HEK293 (cell line): ENCODE results near the gene PRDX2.

Experiments used
- CTCF ChIA-PET: fragments of 350-600 bp; formaldehyde crosslinking; extraction: SDS; loops from one replicate; lab custom pipeline; 2021; ENCODE audit warnings: antibody characterized with exemption; lab: Yijun Ruan, JAX
- POLR2A ChIA-PET: fragments of 300-600 bp; formaldehyde crosslinking; extraction: SDS; loops from one replicate; lab custom pipeline; 2020; ENCODE audit warnings: antibody characterized with exemption, inconsistent platforms; lab: Yijun Ruan, JAX
- H3K27ac ChIP-seq: fragments of 200-500 bp; sonication (Bioruptor generic); 2 replicates; pipeline ENCODE4 v1.5.1; 2014; ENCODE audit warnings: low read depth, low read length, control low read depth, inconsistent platforms; ENCODE audit errors: extremely low read depth
- H3K36me3 ChIP-seq, 2 experiments: fragments of 200-500 bp in 1 of 2; sonication (Bioruptor generic) in 1 of 2; 1 replicate in 1 of 2; 2 replicates in 1 of 2; pipeline ENCODE4 v1.5.1; 2014 to 2017; ENCODE audit warnings: inconsistent platforms in 2 of 2, low read length in 2 of 2; ENCODE audit not compliant: control insufficient read depth in 2 of 2, insufficient read depth in 1 of 2
- H3K4me1 ChIP-seq: fragments of 200-500 bp; sonication (Bioruptor generic); 2 replicates; pipeline ENCODE4 v1.5.1; 2014; ENCODE audit warnings: mild to moderate bottlenecking, low read length, inconsistent platforms; ENCODE audit not compliant: control insufficient read depth, insufficient read depth
- H3K4me3 ChIP-seq: 2 replicates; pipeline ENCODE4 v1.5.1; 2011; ENCODE audit warnings: low read depth, mild to moderate bottlenecking, control low read depth, low read length, moderate library complexity
- H3K9me3 ChIP-seq: fragments of 200-500 bp; sonication (Bioruptor generic); 2 replicates; pipeline ENCODE4 v1.5.1; 2014; ENCODE audit warnings: low read depth, low read length, inconsistent platforms; ENCODE audit not compliant: control insufficient read depth, insufficient read depth
- BCL11B ChIP-seq: fragments of 450-650 bp; formaldehyde crosslinking; IDR thresholded peaks from 2 replicates; pipeline ENCODE4 v1.5.1; 2016; ENCODE audit warnings: low read depth, missing biosample characterization, missing genetic modification characterization
- GLIS2 ChIP-seq: fragments of 450-650 bp; formaldehyde crosslinking; IDR thresholded peaks from 2 replicates; pipeline ENCODE4 v1.5.1; 2016; ENCODE audit warnings: missing biosample characterization, missing genetic modification characterization
- KLF1 ChIP-seq: fragments of 450-650 bp; formaldehyde crosslinking; IDR thresholded peaks from 2 replicates; pipeline ENCODE4 v1.5.1; 2016; ENCODE audit warnings: missing biosample characterization, missing genetic modification characterization
- KLF9 ChIP-seq: fragments of 450-650 bp; formaldehyde crosslinking; IDR thresholded peaks from 2 replicates; pipeline ENCODE4 v1.5.1; 2016; ENCODE audit warnings: missing biosample characterization, missing genetic modification characterization, low read depth
- PATZ1 ChIP-seq: fragments of 450-650 bp; formaldehyde crosslinking; IDR thresholded peaks from 2 replicates; pipeline ENCODE4 v1.5.1; 2016; ENCODE audit warnings: missing biosample characterization, missing genetic modification characterization
- SCRT2 ChIP-seq: fragments of 450-650 bp; formaldehyde crosslinking; IDR thresholded peaks from 2 replicates; pipeline ENCODE4 v1.5.1; 2016; ENCODE audit warnings: missing biosample characterization, missing genetic modification characterization
- SP2 ChIP-seq: fragments of 450-650 bp; formaldehyde crosslinking; IDR thresholded peaks from 2 replicates; pipeline ENCODE4 v1.5.1; 2016; ENCODE audit warnings: missing biosample characterization, missing genetic modification characterization
- SP3 ChIP-seq: fragments of 450-650 bp; formaldehyde crosslinking; IDR thresholded peaks from 2 replicates; pipeline ENCODE4 v1.5.1; 2016; ENCODE audit warnings: missing biosample characterization, missing genetic modification characterization
- WT1 ChIP-seq: fragments of 450-650 bp; formaldehyde crosslinking; IDR thresholded peaks from 2 replicates; pipeline ENCODE4 v1.5.1; 2016; ENCODE audit warnings: missing biosample characterization, missing genetic modification characterization
- ZBTB17 ChIP-seq: fragments of 450-650 bp; formaldehyde crosslinking; IDR thresholded peaks from 2 replicates; pipeline ENCODE4 v1.5.1; 2016; ENCODE audit warnings: missing biosample characterization, missing genetic modification characterization
- ZFHX2 ChIP-seq: fragments of 450-650 bp; formaldehyde crosslinking; conservative IDR thresholded peaks from 2 replicates; pipeline ENCODE4 v1.5.1; 2016; ENCODE audit warnings: missing biosample characterization, missing genetic modification characterization
- ZFP69B ChIP-seq: fragments of 450-650 bp; formaldehyde crosslinking; IDR thresholded peaks from 2 replicates; pipeline ENCODE4 v1.5.1; 2016; ENCODE audit warnings: missing biosample characterization, missing genetic modification characterization
- ZNF214 ChIP-seq: fragments of 450-650 bp; formaldehyde crosslinking; IDR thresholded peaks from 2 replicates; pipeline ENCODE4 v1.5.1; 2017; ENCODE audit warnings: missing biosample characterization, mild to moderate bottlenecking, missing genetic modification characterization, borderline replicate concordance
- ZNF223 ChIP-seq: fragments of 450-650 bp; formaldehyde crosslinking; IDR thresholded peaks from 2 replicates; pipeline ENCODE4 v1.5.1; 2016; ENCODE audit warnings: missing biosample characterization, missing genetic modification characterization
- ZNF292 ChIP-seq: fragments of 450-650 bp; formaldehyde crosslinking; IDR thresholded peaks from 2 replicates; pipeline ENCODE4 v1.5.1; 2016; ENCODE audit warnings: low read depth, missing biosample characterization, missing genetic modification characterization, borderline replicate concordance
- ZNF335 ChIP-seq: fragments of 450-650 bp; formaldehyde crosslinking; conservative IDR thresholded peaks from 2 replicates; pipeline ENCODE4 v1.5.1; 2016; ENCODE audit warnings: missing biosample characterization, missing genetic modification characterization
- ZNF350 ChIP-seq: fragments of 450-650 bp; formaldehyde crosslinking; IDR thresholded peaks from 2 replicates; pipeline ENCODE4 v1.5.0; 2017; ENCODE audit warnings: missing biosample characterization, mild to moderate bottlenecking, missing genetic modification characterization
- ZNF391 ChIP-seq: fragments of 450-650 bp; formaldehyde crosslinking; IDR thresholded peaks from 2 replicates; pipeline ENCODE4 v1.5.1; 2016; ENCODE audit warnings: low read depth, missing biosample characterization, missing genetic modification characterization, borderline replicate concordance
- ZNF549 ChIP-seq: fragments of 450-650 bp; IDR thresholded peaks from 2 replicates; pipeline ENCODE4 v1.5.1; 2018; ENCODE audit warnings: missing biosample characterization, missing genetic modification characterization, mild to moderate bottlenecking, inconsistent platforms, moderate library complexity
- ZNF558 ChIP-seq: fragments of 450-650 bp; formaldehyde crosslinking; IDR thresholded peaks from 2 replicates; pipeline ENCODE4 v1.5.1; 2016; ENCODE audit warnings: missing biosample characterization, missing genetic modification characterization
- ZNF658 ChIP-seq: fragments of 450-650 bp; formaldehyde crosslinking; IDR thresholded peaks from 2 replicates; pipeline ENCODE4; 2016; ENCODE audit warnings: missing biosample characterization, missing genetic modification characterization
- ZNF830 ChIP-seq: fragments of 450-650 bp; IDR thresholded peaks from 2 replicates; pipeline ENCODE4 v1.5.0; 2018; ENCODE audit warnings: missing biosample characterization, missing genetic modification characterization, low read depth, mild to moderate bottlenecking, moderate library complexity
- TF ChIP-seq, protein P1 (sequence below): fragments of 450-650 bp; formaldehyde crosslinking; IDR thresholded peaks from 2 replicates; pipeline ENCODE4 v1.5.1; 2016; ENCODE audit warnings: missing biosample characterization, missing genetic modification characterization

The PRDX2 gene

DNA sequence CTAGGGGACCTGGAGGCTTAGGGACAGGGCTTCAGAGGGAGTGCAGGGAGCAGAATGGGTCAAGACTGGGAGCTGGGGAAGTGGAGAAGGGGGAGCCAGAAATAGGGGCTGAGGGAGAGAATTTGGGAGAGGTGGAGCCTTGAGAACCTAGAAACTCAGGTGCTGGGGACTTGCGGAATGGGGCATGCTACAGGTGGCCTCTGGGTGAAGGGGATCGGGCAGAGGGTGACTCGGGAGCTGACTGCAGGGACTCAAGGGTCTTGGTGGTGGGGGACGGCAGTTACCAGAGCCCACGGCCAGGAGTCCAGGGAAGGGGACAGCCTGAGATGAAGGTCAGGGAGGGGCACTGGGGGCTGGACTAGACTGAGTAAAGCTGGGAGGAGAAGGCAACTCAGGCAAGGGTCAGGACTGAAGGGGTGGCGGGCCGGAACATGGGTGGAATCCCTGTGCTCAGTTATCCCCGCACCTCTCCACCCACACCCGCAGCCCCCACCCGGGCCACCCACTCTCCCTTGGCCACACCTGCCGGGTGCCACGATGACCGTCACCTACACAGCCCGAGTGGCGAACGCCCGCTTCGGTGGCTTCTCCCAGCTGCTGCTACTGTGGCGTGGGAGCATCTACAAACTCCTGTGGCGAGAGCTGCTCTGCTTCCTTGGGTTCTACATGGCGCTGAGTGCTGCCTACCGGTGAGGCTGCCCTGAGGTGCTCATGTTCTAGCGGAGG lies 49.4 kb downstream of the PRDX2 start (continued):
- TF ChIP-seq SCRT2 (tag by site-specific recombination) = peak; percentile 97
- TF ChIP-seq ZNF223 (tag by site-specific recombination) = no peak
- no peak for TF ChIP-seq ZNF558
- no peak for TF ChIP-seq ZNF335
- no peak for TF ChIP-seq ZNF830 (tag by site-specific recombination)
- no peak for TF ChIP-seq GLIS2 (tag by site-specific recombination)
- no peak for TF ChIP-seq ZNF214 (tag by site-specific recombination)
- TF ChIP-seq SP3 (tag by site-specific recombination) = no peak

- Histone ChIP-seq H3K4me3 (no peak within 1 kb of the TSS), H3K27ac (no peak within 1 kb of the TSS), H3K9me3 (no peaks in the 10 kb centered on the region), H3K36me3 (peaks cover 0 to 16% of the 10 kb centered on the region in 2 experiments; a peak in 2 of 3 replicates), H3K4me1 (peaks cover 10% of the 10 kb centered on the region)
- no peak for TF ChIP-seq ZNF391 (tag by site-specific recombination)
- TF ChIP-seq BCL11B (tag by site-specific recombination) = 0 out of 2 replicates have a peak, but pooled peaks have one; percentile 5
- peak; percentile 88 for TF ChIP-seq KLF1 (tag by site-specific recombination)
- peak; percentile 56 for TF ChIP-seq KLF9 (tag by site-specific recombination)
- TF ChIP-seq WT1 (tag by site-specific recombination) = peak; percentile 57; the same call in 1 of the 2 replicates
- CTCF ChIA-PET = interaction anchor here (0.6 to 1.8 kb wide), 3 partner anchors 9 to 44 kb away, joined by 3 to 4 read pairs (median 4); no protein-coding TSS in a partner anchor
- POLR2A ChIA-PET = no interaction called here
Observed at GRCh38 chr19:12751635-12752034, 50.0 kb downstream of the PRDX2 start, which contains the start of gene BEST2. Gene BEST2 (plus strand): TSS chr19:12751791. CDS start chr19:12752593, 802 bp downstream.

GRCh38 chr19:12750851-12751250 lies 50.7 kb downstream of the PRDX2 start:
- no peak for TF ChIP-seq ZNF549 (tag by site-specific recombination)
- no peak for TF ChIP-seq SP2 (tag by site-specific recombination)
- peak; percentile 40; the same call in 1 of the 2 replicates for TF ChIP-seq ZFHX2
- H3K4me3 ChIP-seq = no peak overlapping the region
- ChIA-PET CTCF (interaction anchor here (0.6 to 1.8 kb wide), 5 partner anchors 9 to 45 kb away, joined by 3 to 4 read pairs (median 3); no protein-coding TSS in a partner anchor), POLR2A (no interaction called here)
- peaks cover 0 to 24% of the 10 kb centered on the region in 2 experiments; a peak in 2 of 3 replicates for H3K36me3 ChIP-seq
- H3K27ac ChIP-seq = no peak overlapping the region
- peaks cover 10% of the 10 kb centered on the region for H3K4me1 ChIP-seq
- no peaks in the 10 kb centered on the region for H3K9me3 ChIP-seq

- no peaks in the 10 kb centered on the region for H3K9me3 ChIP-seq
- H3K27ac ChIP-seq = no peak overlapping the region; the same call in 1 of the 2 replicates
- ChIA-PET CTCF (interaction anchor here (0.8 to 1.8 kb wide), 6 partner anchors 8 to 46 kb away, joined by 3 to 14 read pairs (median 4); no protein-coding TSS in a partner anchor), POLR2A (interaction anchor here (1.4 kb wide), 1 partner anchor 131 kb away, joined by 3 read pairs; no protein-coding TSS in a partner anchor)
- H3K36me3 ChIP-seq = peaks cover 0 to 32% of the 10 kb centered on the region in 2 experiments; a peak in 2 of 3 replicates
- H3K4me3 ChIP-seq = no peak overlapping the region
- H3K4me1 ChIP-seq = peaks cover 10% of the 10 kb centered on the region
- no peak for TF ChIP-seq ZFP69B (tag by site-specific recombination)
- 0 out of 2 replicates have a peak, but pooled peaks have one; percentile 41 for TF ChIP-seq KLF1 (tag by site-specific recombination)
- no peak for TF ChIP-seq ZNF658 (tag by site-specific recombination)
- TF ChIP-seq PATZ1 (tag by site-specific recombination) = 0 out of 2 replicates have a peak, but pooled peaks have one; percentile 33
- no peak for TF ChIP-seq ZNF223 (tag by site-specific recombination)
- TF ChIP-seq ZBTB17 (tag by site-specific recombination) = 0 out of 2 replicates have a peak, but pooled peaks have one; percentile 18
- TF ChIP-seq ZNF350 (tag by site-specific recombination) = no peak
- TF ChIP-seq ZNF292 = no peak
- TF ChIP-seq, protein P1, sequence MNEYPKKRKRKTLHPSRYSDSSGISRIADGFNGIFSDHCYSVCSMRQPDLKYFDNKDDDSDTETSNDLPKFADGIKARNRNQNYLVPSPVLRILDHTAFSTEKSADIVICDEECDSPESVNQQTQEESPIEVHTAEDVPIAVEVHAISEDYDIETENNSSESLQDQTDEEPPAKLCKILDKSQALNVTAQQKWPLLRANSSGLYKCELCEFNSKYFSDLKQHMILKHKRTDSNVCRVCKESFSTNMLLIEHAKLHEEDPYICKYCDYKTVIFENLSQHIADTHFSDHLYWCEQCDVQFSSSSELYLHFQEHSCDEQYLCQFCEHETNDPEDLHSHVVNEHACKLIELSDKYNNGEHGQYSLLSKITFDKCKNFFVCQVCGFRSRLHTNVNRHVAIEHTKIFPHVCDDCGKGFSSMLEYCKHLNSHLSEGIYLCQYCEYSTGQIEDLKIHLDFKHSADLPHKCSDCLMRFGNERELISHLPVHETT = 0 out of 2 replicates have a peak, but pooled peaks have one; percentile 42
Observed at GRCh38 chr19:12749938-12750521, 51.6 kb downstream of the PRDX2 start.
